ENCODE data around the gene ANXA6. TPM values are rescaled to one million over a fixed set of nuclear protein-coding genes. Genes with fewer than 3 reads are reported as not detected.

ANXA6 gene
- total and polyA plus RNA-seq, 2 experiments from 2014 or later: 404 to 628 TPM

DNA sequence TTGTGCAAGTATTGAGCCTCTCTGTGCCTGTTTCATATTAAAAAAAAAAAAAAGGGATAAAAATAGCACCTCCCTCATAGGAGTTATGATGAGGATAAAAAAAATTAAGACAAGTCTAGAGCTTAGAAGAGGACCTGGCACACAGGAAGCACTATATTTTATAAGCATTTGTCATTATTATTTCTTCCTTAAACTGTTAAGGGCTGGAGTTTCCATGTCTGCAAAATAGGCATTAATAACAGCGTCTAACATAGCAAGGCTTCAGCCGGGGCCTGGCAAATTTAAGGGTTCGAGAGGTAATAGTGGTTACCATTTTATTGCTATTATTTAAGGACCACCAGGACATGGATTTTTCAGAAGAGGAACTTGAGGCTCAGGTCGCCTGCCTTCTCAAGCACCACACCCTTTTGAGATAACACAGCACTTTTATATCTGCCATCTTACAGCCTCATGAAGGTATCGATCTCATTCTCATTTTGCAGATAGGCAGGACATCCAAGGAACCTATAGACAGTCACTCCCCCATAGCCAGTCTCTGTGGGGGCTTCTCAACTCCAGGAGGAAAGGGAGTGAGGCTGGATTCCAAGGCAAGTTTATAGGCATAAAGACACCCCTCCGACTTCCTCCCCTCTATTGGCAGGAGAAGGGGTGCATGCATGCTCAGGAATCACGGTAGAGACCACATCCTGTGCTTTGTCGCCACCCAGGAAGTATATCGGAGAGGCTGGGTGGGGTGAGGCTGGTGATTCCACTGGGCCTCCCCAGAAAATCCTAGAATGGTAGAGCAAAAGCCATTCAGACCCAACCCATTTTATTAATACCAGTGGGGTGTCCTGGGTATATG is 2.4 kb downstream of the ANXA6 start:
- H3K36me3 ChIP-seq: no peaks in the 10 kb centered on the region
- H3K27me3 ChIP-seq: no peaks in the 10 kb centered on the region
- H3K27ac ChIP-seq: peak overlapping the region; percentile 93
- peak in 1 of 2 donors; percentile 30 for DNase-seq (ENCODE audit: low read depth in 1 of 2, low spot score in 1 of 2)
- H3K4me3 ChIP-seq: peak overlapping the region; percentile 86
- peaks cover 62% of the 10 kb centered on the region for H3K4me1 ChIP-seq (ENCODE audit: low read depth)
- H3K9me3 ChIP-seq (ENCODE audit: low read depth): no peaks in the 10 kb centered on the region
- TF ChIP-seq, protein P1, sequence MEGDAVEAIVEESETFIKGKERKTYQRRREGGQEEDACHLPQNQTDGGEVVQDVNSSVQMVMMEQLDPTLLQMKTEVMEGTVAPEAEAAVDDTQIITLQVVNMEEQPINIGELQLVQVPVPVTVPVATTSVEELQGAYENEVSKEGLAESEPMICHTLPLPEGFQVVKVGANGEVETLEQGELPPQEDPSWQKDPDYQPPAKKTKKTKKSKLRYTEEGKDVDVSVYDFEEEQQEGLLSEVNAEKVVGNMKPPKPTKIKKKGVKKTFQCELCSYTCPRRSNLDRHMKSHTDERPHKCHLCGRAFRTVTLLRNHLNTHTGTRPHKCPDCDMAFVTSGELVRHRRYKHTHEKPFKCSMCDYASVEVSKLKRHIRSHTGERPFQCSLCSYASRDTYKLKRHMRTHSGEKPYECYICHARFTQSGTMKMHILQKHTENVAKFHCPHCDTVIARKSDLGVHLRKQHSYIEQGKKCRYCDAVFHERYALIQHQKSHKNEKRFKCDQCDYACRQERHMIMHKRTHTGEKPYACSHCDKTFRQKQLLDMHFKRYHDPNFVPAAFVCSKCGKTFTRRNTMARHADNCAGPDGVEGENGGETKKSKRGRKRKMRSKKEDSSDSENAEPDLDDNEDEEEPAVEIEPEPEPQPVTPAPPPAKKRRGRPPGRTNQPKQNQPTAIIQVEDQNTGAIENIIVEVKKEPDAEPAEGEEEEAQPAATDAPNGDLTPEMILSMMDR (IDR thresholded peaks at IDR 0.05; ENCODE audit: low read depth, low read length): no peak

- DNase-seq (ENCODE audit: low read depth in 1 of 2, low spot score in 1 of 2): no peak
- Histone ChIP-seq H3K27ac (peak overlapping the region; percentile 81), H3K36me3 (no peaks in the 10 kb centered on the region), H3K9me3 (ENCODE audit: low read depth) (no peaks in the 10 kb centered on the region), H3K4me1 (ENCODE audit: low read depth) (peaks cover 65% of the 10 kb centered on the region), H3K4me3 (no peak overlapping the region), H3K27me3 (no peaks in the 10 kb centered on the region)
- TF ChIP-seq, protein P1 (IDR thresholded peaks at IDR 0.05; ENCODE audit: low read depth, low read length): no peak
Measured at GRCh38 chr5:151153766-151154272, 3.8 kb downstream of the ANXA6 start.

DNA sequence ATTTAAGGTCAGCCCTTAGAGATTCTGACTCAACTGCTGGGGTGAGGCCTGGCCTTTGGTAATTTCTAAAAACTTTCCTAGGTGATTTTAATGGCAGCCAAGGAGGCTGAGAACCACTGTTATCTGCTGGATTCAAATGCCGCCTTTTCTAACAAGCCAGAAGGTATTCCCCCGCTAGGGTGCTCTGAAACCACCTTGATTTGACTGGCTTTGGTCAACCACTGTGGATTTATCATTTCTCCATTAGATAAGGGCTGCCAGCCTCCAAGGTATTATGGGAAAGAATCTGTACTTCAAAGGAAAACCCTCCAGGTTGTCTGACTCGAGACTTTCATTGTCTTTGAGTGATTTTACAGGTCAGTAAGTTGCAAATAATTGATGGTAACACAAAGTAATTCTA is 4.3 kb downstream of the ANXA6 start:
- DNase-seq (ENCODE audit: low read depth in 1 of 2, low spot score in 1 of 2): no peak
- no peaks in the 10 kb centered on the region for H3K9me3 ChIP-seq (ENCODE audit: low read depth)
- no peaks in the 10 kb centered on the region for H3K36me3 ChIP-seq
- TF ChIP-seq, protein P1 (IDR thresholded peaks at IDR 0.05; ENCODE audit: low read depth, low read length): no peak
- peak overlapping the region; percentile 81 for H3K27ac ChIP-seq
- H3K4me3 ChIP-seq: no peak overlapping the region
- H3K4me1 ChIP-seq (ENCODE audit: low read depth): peaks cover 64% of the 10 kb centered on the region
- H3K27me3 ChIP-seq: no peaks in the 10 kb centered on the region

DNA sequence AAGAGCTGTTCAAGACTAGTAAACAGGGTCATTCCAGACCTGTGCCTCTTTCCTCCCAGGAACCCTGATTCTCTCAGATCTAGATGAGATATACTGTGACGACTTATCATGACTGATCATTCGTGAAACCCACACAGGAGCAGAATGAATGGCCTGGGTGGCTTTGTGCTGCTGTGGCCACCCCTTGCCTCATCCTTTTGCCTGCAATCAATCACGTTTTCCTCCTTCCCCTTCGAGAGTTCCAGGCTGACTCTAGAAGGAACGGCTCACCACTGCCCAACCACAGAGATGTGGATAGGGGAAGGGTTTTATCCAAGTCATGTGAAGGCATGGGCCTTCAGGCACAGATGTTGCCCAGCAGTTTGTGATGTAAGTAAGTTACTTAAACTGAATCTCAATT is 5.8 kb downstream of the ANXA6 start:
- peaks cover 59% of the 10 kb centered on the region for H3K4me1 ChIP-seq (ENCODE audit: low read depth)
- peak in 1 of 2 donors; percentile 66 for DNase-seq (ENCODE audit: low read depth in 1 of 2, low spot score in 1 of 2)
- TF ChIP-seq, protein P1 (IDR thresholded peaks at IDR 0.05; ENCODE audit: low read depth, low read length): no peak
- peak overlapping the region; percentile 81 for H3K27ac ChIP-seq
- no peaks in the 10 kb centered on the region for H3K27me3 ChIP-seq
- H3K4me3 ChIP-seq: no peak overlapping the region
- H3K36me3 ChIP-seq: peaks cover 2% of the 10 kb centered on the region
- H3K9me3 ChIP-seq (ENCODE audit: low read depth): no peaks in the 10 kb centered on the region

GRCh38 chr5:151151263-151151660 is 6.3 kb downstream of the ANXA6 start:
- Histone ChIP-seq H3K4me1 (ENCODE audit: low read depth) (peaks cover 56% of the 10 kb centered on the region), H3K27ac (peak overlapping the region; percentile 81)

More at GRCh38 chr5:151151263-151151660, 6.3 kb downstream of the ANXA6 start:
- Histone ChIP-seq H3K9me3 (ENCODE audit: low read depth) (no peaks in the 10 kb centered on the region), H3K36me3 (peaks cover 5% of the 10 kb centered on the region), H3K27me3 (no peaks in the 10 kb centered on the region), H3K4me3 (no peak overlapping the region)
- no peak for DNase-seq (ENCODE audit: low read depth in 1 of 2, low spot score in 1 of 2)
- TF ChIP-seq, protein P1 (IDR thresholded peaks at IDR 0.05; ENCODE audit: low read depth, low read length): no peak

Measured in cardiac muscle cell (in vitro differentiated cells and primary cell).